MM.1S (cell line): ENCODE data around the gene ACOXL.

Experiments
- DNase-seq: peaks from one replicate; pipeline ENCODE4 v3.0.0-alpha.2; 2015
- H2AFZ ChIP-seq: fragments of 300-600 bp; sonication (generic); 2 replicates; pipeline ENCODE4 v1.6.0; 2016; ENCODE audit warnings: antibody characterized with exemption, low read length
- H3F3A ChIP-seq: fragments of 300-600 bp; sonication (generic); 2 replicates; pipeline ENCODE4 v1.6.1; 2016; ENCODE audit warnings: mild to moderate bottlenecking, antibody characterized with exemption, low read length, moderate library complexity, mixed read lengths; ENCODE audit not compliant: insufficient read depth
- H3K27ac ChIP-seq: fragments of 300-600 bp; sonication (generic); 2 replicates; pipeline ENCODE4 v1.5.1; 2016; ENCODE audit warnings: mild to moderate bottlenecking, low read length
- H3K27me3 ChIP-seq: fragments of 300-600 bp; sonication (generic); replicated peaks from 2 replicates; pipeline ENCODE4 v1.6.0; 2016; ENCODE audit warnings: low read length; ENCODE audit not compliant: insufficient read depth
- H3K36me3 ChIP-seq: fragments of 300-600 bp; sonication (generic); replicated peaks from 2 replicates; pipeline ENCODE4 v1.6.1; 2016; ENCODE audit warnings: mild to moderate bottlenecking, low read length, mixed read lengths; ENCODE audit not compliant: insufficient read depth
- H3K4me1 ChIP-seq: fragments of 300-600 bp; sonication (generic); 2 replicates; pipeline ENCODE4 v1.6.1; 2016; ENCODE audit warnings: low read length, mixed read lengths
- H3K4me2 ChIP-seq: fragments of 300-600 bp; sonication (generic); 2 replicates; pipeline ENCODE4 v1.6.0; 2016; ENCODE audit warnings: low read depth, low read length
- H3K4me3 ChIP-seq: fragments of 300-600 bp; sonication (generic); 2 replicates; pipeline ENCODE4 v1.5.1; 2016; ENCODE audit warnings: low read length, mixed read lengths
- H3K79me2 ChIP-seq: fragments of 300-600 bp; sonication (generic); 2 replicates; pipeline ENCODE4 v1.6.1; 2016; ENCODE audit warnings: mixed run types, low read length, mixed read lengths
- H3K9ac ChIP-seq: fragments of 300-600 bp; sonication (generic); 2 replicates; pipeline ENCODE4 v1.6.1; 2016; ENCODE audit warnings: low read length, mixed read lengths
- H3K9me2 ChIP-seq: fragments of 300-600 bp; sonication (generic); replicated peaks from 2 replicates; pipeline ENCODE4 v1.6.1; 2016; ENCODE audit warnings: mild to moderate bottlenecking, low read length, mixed read lengths; ENCODE audit not compliant: insufficient read depth
- H3K9me3 ChIP-seq: fragments of 300-600 bp; sonication (generic); replicated peaks from 2 replicates; pipeline ENCODE4 v1.6.1; 2016; ENCODE audit warnings: mild to moderate bottlenecking, low read length, mixed read lengths; ENCODE audit not compliant: insufficient read depth
- H4K20me1 ChIP-seq: fragments of 300-600 bp; sonication (generic); 2 replicates; pipeline ENCODE4 v1.6.1; 2016; ENCODE audit warnings: mild to moderate bottlenecking, low read length, moderate library complexity, mixed read lengths; ENCODE audit not compliant: insufficient read depth
- EZH2 ChIP-seq: fragments of 300-600 bp; sonication (generic); optimal IDR thresholded peaks from 2 replicates; pipeline ENCODE3; 2017; ENCODE audit warnings: low read depth, mild to moderate bottlenecking, antibody characterized with exemption, low read length, mixed read lengths
- EZH2phosphoT487 ChIP-seq: fragments of 300-600 bp; sonication (generic); IDR thresholded peaks from 2 replicates; pipeline ENCODE4 v1.6.1; 2018; ENCODE audit warnings: antibody characterized with exemption, low read length
- TF ChIP-seq, protein P1 (sequence below): fragments of 300-600 bp; sonication (generic); IDR thresholded peaks from 2 replicates; pipeline ENCODE4 v1.5.1; 2016; ENCODE audit warnings: antibody characterized with exemption, low read length, mixed read lengths

The ACOXL gene

DNA sequence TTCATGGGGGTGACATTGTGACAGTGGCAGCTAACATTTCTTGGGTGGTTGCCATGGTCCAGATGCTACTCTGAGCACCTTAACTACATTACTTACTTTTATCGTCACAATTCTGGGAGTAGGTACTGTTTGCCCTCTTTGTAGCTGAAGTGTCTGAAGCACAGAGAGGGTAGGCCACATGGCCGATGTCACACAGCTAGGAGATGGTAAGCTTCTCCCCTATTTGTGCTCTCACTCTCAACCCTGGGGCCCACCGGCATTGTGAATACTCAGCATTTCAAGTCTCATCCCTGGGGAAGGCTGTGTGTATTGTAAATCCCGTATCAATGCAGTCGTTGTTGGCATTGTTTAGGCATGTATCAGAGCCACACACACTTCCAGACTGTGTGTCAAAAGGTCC is 136.6 kb downstream of the ACOXL start:
- Histone ChIP-seq H3K79me2 (no peaks in the 10 kb centered on the region), H2AFZ (no peak overlapping the region), H3K4me1 (peaks cover 37% of the 10 kb centered on the region), H3K9me2 (no peaks in the 10 kb centered on the region), H3K27ac (no peak overlapping the region), H4K20me1 (no peaks in the 10 kb centered on the region), H3K9me3 (no peaks in the 10 kb centered on the region), H3K27me3 (no peaks in the 10 kb centered on the region), H3K9ac (no peak overlapping the region), H3K36me3 (no peaks in the 10 kb centered on the region), H3K4me2 (no peak overlapping the region), H3K4me3 (no peak overlapping the region), H3F3A (peaks cover 18% of the 10 kb centered on the region)
- TF ChIP-seq EZH2: no peak
- no peak for TF ChIP-seq EZH2phosphoT487
- TF ChIP-seq, protein P1, sequence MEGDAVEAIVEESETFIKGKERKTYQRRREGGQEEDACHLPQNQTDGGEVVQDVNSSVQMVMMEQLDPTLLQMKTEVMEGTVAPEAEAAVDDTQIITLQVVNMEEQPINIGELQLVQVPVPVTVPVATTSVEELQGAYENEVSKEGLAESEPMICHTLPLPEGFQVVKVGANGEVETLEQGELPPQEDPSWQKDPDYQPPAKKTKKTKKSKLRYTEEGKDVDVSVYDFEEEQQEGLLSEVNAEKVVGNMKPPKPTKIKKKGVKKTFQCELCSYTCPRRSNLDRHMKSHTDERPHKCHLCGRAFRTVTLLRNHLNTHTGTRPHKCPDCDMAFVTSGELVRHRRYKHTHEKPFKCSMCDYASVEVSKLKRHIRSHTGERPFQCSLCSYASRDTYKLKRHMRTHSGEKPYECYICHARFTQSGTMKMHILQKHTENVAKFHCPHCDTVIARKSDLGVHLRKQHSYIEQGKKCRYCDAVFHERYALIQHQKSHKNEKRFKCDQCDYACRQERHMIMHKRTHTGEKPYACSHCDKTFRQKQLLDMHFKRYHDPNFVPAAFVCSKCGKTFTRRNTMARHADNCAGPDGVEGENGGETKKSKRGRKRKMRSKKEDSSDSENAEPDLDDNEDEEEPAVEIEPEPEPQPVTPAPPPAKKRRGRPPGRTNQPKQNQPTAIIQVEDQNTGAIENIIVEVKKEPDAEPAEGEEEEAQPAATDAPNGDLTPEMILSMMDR: no peak
- no peak for DNase-seq

DNA sequence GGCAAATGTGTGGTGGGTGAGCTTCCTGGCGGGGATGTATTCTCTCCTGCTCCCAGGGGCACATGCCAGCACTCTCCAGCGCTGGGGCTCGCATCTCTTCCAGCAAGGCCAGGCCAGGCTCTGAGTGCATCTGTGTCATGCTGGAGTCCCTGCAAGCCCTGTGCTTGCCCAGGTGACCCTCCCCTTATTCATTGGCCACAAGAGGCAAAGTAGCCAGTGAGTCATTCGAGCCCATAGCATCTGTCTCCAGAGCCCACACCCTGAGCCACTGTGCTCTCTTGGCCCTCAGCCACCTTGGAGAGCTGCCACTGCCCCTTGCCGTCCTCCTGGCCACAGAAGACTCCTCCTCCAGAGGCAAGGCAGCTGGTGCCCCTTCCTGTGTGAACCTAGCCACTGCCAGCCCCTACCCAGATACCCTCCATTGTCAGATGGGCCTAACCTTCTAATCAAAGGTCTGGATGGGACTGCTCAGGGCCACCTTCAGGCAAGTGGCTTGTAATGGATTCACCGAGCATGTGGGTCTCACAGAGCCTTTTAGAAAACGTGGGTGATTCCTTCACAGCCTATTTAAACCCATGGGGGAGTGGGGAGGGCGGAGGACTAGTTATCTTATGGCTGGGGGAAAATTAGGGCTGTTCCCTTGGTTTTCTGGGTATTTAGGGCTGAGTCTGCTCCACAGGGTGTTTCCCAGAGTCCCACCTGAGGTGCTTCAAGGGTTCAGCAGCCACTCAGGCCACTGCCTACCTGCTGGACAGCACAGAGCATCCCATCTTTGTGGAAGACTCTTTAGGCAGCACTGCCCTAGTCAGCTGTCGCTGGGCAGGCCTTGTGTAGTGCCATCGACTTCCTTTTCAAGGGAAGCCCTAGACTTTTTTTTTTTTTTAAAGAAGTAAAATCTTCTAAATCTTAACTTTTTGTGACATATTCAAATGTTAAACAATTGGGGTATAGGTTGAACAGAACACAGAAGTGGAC is 137.4 kb downstream of the ACOXL start:
- Histone ChIP-seq H3F3A (peaks cover 10% of the 10 kb centered on the region), H3K9ac (no peak overlapping the region), H4K20me1 (no peaks in the 10 kb centered on the region), H3K4me1 (peaks cover 29% of the 10 kb centered on the region), H3K9me3 (no peaks in the 10 kb centered on the region), H3K4me3 (no peak overlapping the region), H3K9me2 (no peaks in the 10 kb centered on the region), H2AFZ (no peak overlapping the region), H3K27me3 (no peaks in the 10 kb centered on the region), H3K79me2 (no peaks in the 10 kb centered on the region), H3K27ac (no peak overlapping the region), H3K4me2 (no peak overlapping the region), H3K36me3 (no peaks in the 10 kb centered on the region)
- DNase-seq: no peak
- TF ChIP-seq EZH2phosphoT487: no peak
- TF ChIP-seq, protein P1: no peak
- TF ChIP-seq EZH2: no peak

DNA sequence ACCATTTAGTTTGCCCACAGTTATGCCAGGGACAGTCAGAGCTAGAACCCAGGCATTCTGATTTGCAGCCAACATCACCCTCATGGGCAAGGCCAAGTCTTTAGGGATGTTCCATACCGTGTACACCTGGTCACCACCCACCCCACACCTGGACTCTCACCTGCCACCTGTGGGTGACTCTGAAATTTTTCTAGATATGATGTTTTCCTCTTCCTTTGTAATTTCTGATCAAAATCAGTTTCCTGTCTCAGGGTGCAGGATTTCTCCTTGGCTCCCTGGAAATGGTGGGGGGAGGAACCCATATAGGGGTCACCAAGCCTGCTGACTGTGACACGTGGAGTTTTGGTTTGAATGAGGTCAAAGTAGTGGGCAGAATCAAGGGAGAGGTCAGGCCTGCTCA is 138.2 kb downstream of the ACOXL start:
- Histone ChIP-seq H2AFZ (no peak overlapping the region), H3K9me2 (no peaks in the 10 kb centered on the region), H4K20me1 (no peaks in the 10 kb centered on the region), H3K36me3 (no peaks in the 10 kb centered on the region), H3K27ac (no peak overlapping the region), H3K4me1 (peaks cover 24% of the 10 kb centered on the region), H3K4me3 (no peak overlapping the region), H3F3A (peaks cover 3% of the 10 kb centered on the region), H3K27me3 (no peaks in the 10 kb centered on the region), H3K79me2 (no peaks in the 10 kb centered on the region), H3K4me2 (no peak overlapping the region), H3K9ac (no peak overlapping the region), H3K9me3 (no peaks in the 10 kb centered on the region)
- no peak for DNase-seq
- TF ChIP-seq, protein P1: no peak
- no peak for TF ChIP-seq EZH2
- no peak for TF ChIP-seq EZH2phosphoT487
